Spleen (tissue), 7 donors: ENCODE results near the gene ZDHHC12.

Experiments used
- POLR2A ChIP-seq, 3 donors: fragments of 450-650 bp; IDR thresholded peaks; one replicate each; pipeline ENCODE4 v1.5.1; 2017; ENCODE audit warnings: antibody characterized with exemption in 3 of 3, mild to moderate bottlenecking in 1 of 3
- POLR2AphosphoS5 ChIP-seq, 3 donors: sonication (generic); formaldehyde crosslinking; IDR thresholded peaks; one replicate each; pipeline ENCODE4 v1.5.1; 2017; ENCODE audit warnings: antibody characterized with exemption in 3 of 3
- TF ChIP-seq, protein P1 (sequence below), 11 experiments: fragments of 200-600 bp in 7 of 11; fragments of 450-650 bp in 4 of 11; sonication (generic) in 4 of 11; IDR thresholded peaks in 8 of 11; conservative IDR thresholded peaks in 3 of 11; 1 replicate in 7 of 11; 2 replicates in 4 of 11; pipeline versions ENCODE4 v1.4.0 to v1.8.0; 2016 to 2021; ENCODE audit warnings: antibody characterized with exemption in 11 of 11, inconsistent platforms in 4 of 11, mild to moderate bottlenecking in 1 of 11
- donor health status: DM: no; HTN: no; CAD: no; lungs with moderate emphysema.
- donor health status: DM: no; HTN: no; CAD: no.
- donor health status: DM: no; HTN: no; CAD: no.

DNA sequence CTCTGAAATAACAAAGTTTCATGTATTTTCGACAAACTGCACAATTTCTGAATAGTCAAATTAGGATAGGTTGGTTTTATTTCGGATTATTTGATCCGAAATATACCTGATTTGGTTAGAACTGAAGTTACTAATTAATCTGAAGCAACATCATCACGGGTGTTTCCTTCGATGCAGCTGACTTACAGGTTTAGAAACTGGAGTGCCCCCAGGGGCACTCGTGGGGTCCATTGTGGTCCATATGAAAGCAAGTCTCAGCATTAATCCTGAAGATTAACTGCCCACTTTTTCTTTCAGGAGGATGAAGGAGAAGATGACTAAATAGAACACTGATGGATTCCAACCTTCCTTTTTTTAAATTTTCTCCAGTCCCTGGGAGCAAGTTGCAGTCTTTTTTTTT, 29.6 kb downstream of the ZDHHC12 start:
- TF ChIP-seq, protein P1, sequence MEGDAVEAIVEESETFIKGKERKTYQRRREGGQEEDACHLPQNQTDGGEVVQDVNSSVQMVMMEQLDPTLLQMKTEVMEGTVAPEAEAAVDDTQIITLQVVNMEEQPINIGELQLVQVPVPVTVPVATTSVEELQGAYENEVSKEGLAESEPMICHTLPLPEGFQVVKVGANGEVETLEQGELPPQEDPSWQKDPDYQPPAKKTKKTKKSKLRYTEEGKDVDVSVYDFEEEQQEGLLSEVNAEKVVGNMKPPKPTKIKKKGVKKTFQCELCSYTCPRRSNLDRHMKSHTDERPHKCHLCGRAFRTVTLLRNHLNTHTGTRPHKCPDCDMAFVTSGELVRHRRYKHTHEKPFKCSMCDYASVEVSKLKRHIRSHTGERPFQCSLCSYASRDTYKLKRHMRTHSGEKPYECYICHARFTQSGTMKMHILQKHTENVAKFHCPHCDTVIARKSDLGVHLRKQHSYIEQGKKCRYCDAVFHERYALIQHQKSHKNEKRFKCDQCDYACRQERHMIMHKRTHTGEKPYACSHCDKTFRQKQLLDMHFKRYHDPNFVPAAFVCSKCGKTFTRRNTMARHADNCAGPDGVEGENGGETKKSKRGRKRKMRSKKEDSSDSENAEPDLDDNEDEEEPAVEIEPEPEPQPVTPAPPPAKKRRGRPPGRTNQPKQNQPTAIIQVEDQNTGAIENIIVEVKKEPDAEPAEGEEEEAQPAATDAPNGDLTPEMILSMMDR (IDR thresholded peaks at IDR 0.05 in 8 of 11, conservative IDR thresholded peaks at IDR 0.05 in 3 of 11) = no peak
- TF ChIP-seq POLR2A (IDR thresholded peaks at IDR 0.05) = no peak
- no peak for TF ChIP-seq POLR2AphosphoS5 (IDR thresholded peaks at IDR 0.05)
